Caco-2 (cell line): Measurements from ENCODE around the gene RAF1. TPM values are rescaled to one million over a fixed set of nuclear protein-coding genes. Genes with fewer than 3 reads are reported as not detected.
"Not testable (repeated sequence)": the region's sequence is repeated elsewhere in the genome, so short reads cannot be mapped to it uniquely, and the experiment has no call there.

Experiments
- BruUV-seq: library from RNA; stranded (reverse); fragments of 400-500 nt; replicated peaks from 2 replicates; lab custom pipeline; 2021; lab: Mats Ljungman, UMichigan
- CTCF ChIA-PET: fragments of 300-600 bp; sonication (Branson Sonifier 250); formaldehyde crosslinking; loops from one replicate; lab custom pipeline; 2022; ENCODE audit warnings: antibody characterized with exemption; lab: Charles Lee
- POLR2A ChIA-PET: fragments of 300-600 bp; sonication (Branson Sonifier 250); formaldehyde crosslinking; loops from one replicate; lab custom pipeline; 2022; ENCODE audit warnings: antibody characterized with exemption; lab: Charles Lee
- DNase-seq, 2 experiments: peaks; one replicate each; pipeline versions ENCODE4 v3.0.0 to v3.0.0-alpha.2; 2020 to 2022
- H3K27me3 ChIP-seq: replicated peaks from 2 replicates; pipeline ENCODE4 v1.6.0; 2011; ENCODE audit warnings: low read length; ENCODE audit not compliant: control insufficient read depth, insufficient read depth
- H3K36me3 ChIP-seq: 2 replicates; pipeline ENCODE4 v1.5.1; 2011; ENCODE audit warnings: low read length; ENCODE audit not compliant: control insufficient read depth, insufficient read depth
- H3K4me1 ChIP-seq: fragments of 250-450 bp; sonication (Bioruptor Pico); 2 replicates; pipeline ENCODE4 v1.5.1; 2020; ENCODE audit warnings: mild to moderate bottlenecking
- H3K4me3 ChIP-seq: 2 replicates; pipeline ENCODE4 v1.5.1; 2011; ENCODE audit warnings: low read depth, mild to moderate bottlenecking, control low read depth, low read length
- H3K9me3 ChIP-seq: fragments of 250-450 bp; sonication (Bioruptor Pico); 2 replicates; pipeline ENCODE4 v1.5.1; 2020; ENCODE audit warnings: mild to moderate bottlenecking, moderate library complexity
- H3K27ac Mint-ChIP-seq: one replicate; pipeline ENCODE4 v1.8.0; 2022; ENCODE audit warnings: mixed read lengths; ENCODE audit not compliant: unreplicated experiment
- H3K27me3 Mint-ChIP-seq: one replicate; pipeline ENCODE4 v1.8.0; 2022; ENCODE audit warnings: mixed read lengths; ENCODE audit not compliant: insufficient read depth, unreplicated experiment
- H3K36me3 Mint-ChIP-seq: one replicate; pipeline ENCODE4 v1.8.0; 2022; ENCODE audit warnings: mild to moderate bottlenecking, mixed read lengths; ENCODE audit not compliant: insufficient read depth, unreplicated experiment
- H3K4me1 Mint-ChIP-seq: one replicate; pipeline ENCODE4 v1.8.0; 2022; ENCODE audit warnings: low read depth, mixed read lengths; ENCODE audit not compliant: unreplicated experiment
- H3K4me3 Mint-ChIP-seq: one replicate; pipeline ENCODE4 v1.8.0; 2022; ENCODE audit warnings: mild to moderate bottlenecking, moderate library complexity, mixed read lengths; ENCODE audit not compliant: unreplicated experiment
- H3K9me3 Mint-ChIP-seq: one replicate; pipeline ENCODE4 v1.8.0; 2022; ENCODE audit warnings: mixed read lengths; ENCODE audit not compliant: unreplicated experiment
- CTCF ChIP-seq, 2 experiments: fragments of 200-600 bp in 1 of 2; IDR thresholded peaks; 1 replicate in 1 of 2; 2 replicates in 1 of 2; pipeline versions ENCODE4 v1.5.1 to v1.8.0; 2011 to 2022; ENCODE audit warnings: antibody characterized with exemption in 1 of 2, control low read depth in 1 of 2, inconsistent platforms in 1 of 2, low read depth in 1 of 2, low read length in 1 of 2, mild to moderate bottlenecking in 1 of 2, moderate library complexity in 1 of 2; ENCODE audit not compliant: insufficient read depth in 1 of 2, severe bottlenecking in 1 of 2, unreplicated experiment in 1 of 2
- intact Hi-C: fragments of 100-400 bp; cut with micrococcal nuclease; formaldehyde crosslinking; loops from one replicate; pipeline ENCODE4 v1.10.0; 2022; ENCODE audit not compliant: unreplicated experiment
- total RNA-seq: library from RNA; stranded (reverse); gene quantifications from 2 replicates; pipeline ENCODE4 v1.2.3, GENCODE V29; 2022

Gene RAF1
- total RNA-seq, 1 experiment from 2014 or later: 93.6 TPM

- Histone ChIP-seq H3K4me3 (peak overlapping the region; percentile 73), H3K36me3 (no peaks in the 10 kb centered on the region), H3K9me3 (no peaks in the 10 kb centered on the region), H3K27me3 (no peaks in the 10 kb centered on the region), H3K4me1 (peaks cover 23% of the 10 kb centered on the region)
- no TSS peak for BruUV-seq
- TF ChIP-seq CTCF (IDR thresholded peaks at IDR 0.05; ENCODE audit: insufficient read depth in 1 of 2, low read depth in 1 of 2, low read length in 1 of 2, severe bottlenecking in 1 of 2, unreplicated experiment in 1 of 2): no peak
- POLR2A ChIA-PET: interaction anchor here (0.5 to 1.5 kb wide), 3 partner anchors 21 to 304 kb away, joined by 3 read pairs; no protein-coding TSS in a partner anchor
- CTCF ChIA-PET: interaction anchor here (1.2 kb wide), 1 partner anchor 57 kb away, joined by 4 read pairs; no protein-coding TSS in a partner anchor
- peaks cover 26% of the 10 kb centered on the region for H3K4me1 Mint-ChIP-seq
- H3K9me3 Mint-ChIP-seq: no peaks in the 10 kb centered on the region
- H3K4me3 Mint-ChIP-seq: peak overlapping the region; percentile 81
- peak overlapping the region; percentile 100 for H3K27ac Mint-ChIP-seq
- no peaks in the 10 kb centered on the region for H3K27me3 Mint-ChIP-seq
- peak in 1 of 2 experiments; percentile 71 for DNase-seq
- peaks cover 16% of the 10 kb centered on the region for H3K36me3 Mint-ChIP-seq
- intact Hi-C loops: loop anchor here (5.0 kb wide), 1 partner anchor 44 kb away; no protein-coding TSS in a partner anchor
Measured at GRCh38 chr3:12663401-12663935, 449 bp downstream of the RAF1 start.

GRCh38 chr3:12662593-12663400 lies 1.1 kb downstream of the RAF1 start:
- Histone ChIP-seq H3K36me3 (no peaks in the 10 kb centered on the region), H3K9me3 (no peaks in the 10 kb centered on the region), H3K4me1 (peaks cover 24% of the 10 kb centered on the region), H3K27me3 (no peaks in the 10 kb centered on the region), H3K4me3 (peak overlapping the region; percentile 73)
- no peaks in the 10 kb centered on the region for H3K27me3 Mint-ChIP-seq
- peak overlapping the region; percentile 81 for H3K4me3 Mint-ChIP-seq
- DNase-seq: peak; percentile 31 to 44
- intact Hi-C loops: loop anchor here (5.0 kb wide), 1 partner anchor 45 kb away; no protein-coding TSS in a partner anchor
- no peak for TF ChIP-seq CTCF (IDR thresholded peaks at IDR 0.05; ENCODE audit: insufficient read depth in 1 of 2, low read depth in 1 of 2, low read length in 1 of 2, severe bottlenecking in 1 of 2, unreplicated experiment in 1 of 2)
- ChIA-PET POLR2A (interaction anchor here (0.5 to 1.5 kb wide), 2 partner anchors 27 to 305 kb away, joined by 3 to 6 read pairs; no protein-coding TSS in a partner anchor), CTCF (interaction anchor here (0.5 to 1.1 kb wide), 2 partner anchors 62 to 100 kb away, joined by 3 to 5 read pairs; no protein-coding TSS in a partner anchor)
- BruUV-seq: TSS peak; percentile 31
- no peaks in the 10 kb centered on the region for H3K9me3 Mint-ChIP-seq
- H3K4me1 Mint-ChIP-seq: peaks cover 26% of the 10 kb centered on the region
- peak overlapping the region; percentile 100 for H3K27ac Mint-ChIP-seq
- H3K36me3 Mint-ChIP-seq: peaks cover 16% of the 10 kb centered on the region

DNA sequence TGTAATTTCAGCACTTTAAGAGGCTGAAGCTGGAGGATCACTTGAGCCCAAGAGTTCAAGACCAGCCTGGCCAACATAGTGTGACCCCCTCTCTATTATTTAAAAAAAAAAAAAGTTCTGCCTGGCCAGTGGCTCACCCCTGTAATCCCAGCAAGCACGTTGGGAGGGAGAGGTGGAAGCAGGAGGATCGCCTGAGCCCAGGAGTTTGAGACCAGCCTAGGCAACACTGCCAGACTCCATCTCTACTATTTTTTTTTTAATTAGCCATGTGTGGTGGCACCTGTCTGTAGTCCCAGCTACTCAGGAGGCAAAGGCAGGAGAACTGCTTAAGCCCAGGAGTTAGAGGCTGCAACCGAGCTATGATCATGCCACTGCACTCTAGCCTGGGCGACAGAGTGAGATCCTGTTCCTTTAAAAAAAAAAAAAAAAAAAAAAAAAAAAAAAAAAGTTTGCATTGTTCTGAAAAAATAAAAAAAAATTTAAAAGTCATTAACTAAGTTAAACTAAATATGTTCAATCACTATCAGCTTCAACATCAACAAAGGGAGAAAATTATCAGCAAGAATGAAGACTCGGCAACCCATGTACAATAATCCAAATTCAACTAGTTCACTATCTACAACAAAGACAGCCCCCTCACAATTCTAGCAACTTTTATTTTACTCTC lies 1.9 kb downstream of the RAF1 start:
- H3K4me1 Mint-ChIP-seq: peaks cover 26% of the 10 kb centered on the region
- no peak for DNase-seq
- Histone ChIP-seq H3K27me3 (no peaks in the 10 kb centered on the region), H3K4me1 (peaks cover 24% of the 10 kb centered on the region), H3K4me3 (peak overlapping the region; percentile 73), H3K9me3 (no peaks in the 10 kb centered on the region), H3K36me3 (no peaks in the 10 kb centered on the region)
- H3K27me3 Mint-ChIP-seq: no peaks in the 10 kb centered on the region
- H3K36me3 Mint-ChIP-seq: peaks cover 16% of the 10 kb centered on the region
- H3K9me3 Mint-ChIP-seq: no peaks in the 10 kb centered on the region
- H3K27ac Mint-ChIP-seq: peak overlapping the region; percentile 100
- no TSS peak for BruUV-seq
- POLR2A ChIA-PET: interaction anchor here (0.5 kb wide), 1 partner anchor 26 kb away, joined by 6 read pairs; no protein-coding TSS in a partner anchor
- H3K4me3 Mint-ChIP-seq: peak overlapping the region; percentile 81
- no peak for TF ChIP-seq CTCF (IDR thresholded peaks at IDR 0.05; ENCODE audit: insufficient read depth in 1 of 2, low read depth in 1 of 2, low read length in 1 of 2, severe bottlenecking in 1 of 2, unreplicated experiment in 1 of 2)
- intact Hi-C loops: loop anchor here (5.0 kb wide), 1 partner anchor 45 kb away; no protein-coding TSS in a partner anchor
- CTCF ChIA-PET: interaction anchor here (0.5 to 1.1 kb wide), 2 partner anchors 61 to 101 kb away, joined by 3 to 5 read pairs; no protein-coding TSS in a partner anchor

GRCh38 chr3:12661375-12661774 lies 2.5 kb downstream of the RAF1 start:
- H3K9me3 ChIP-seq, H3K4me3 Mint-ChIP-seq, H3K27ac Mint-ChIP-seq, H3K4me3 ChIP-seq, H3K27me3 Mint-ChIP-seq, CTCF ChIA-PET, BruUV-seq, DNase-seq, H3K36me3 ChIP-seq, H3K9me3 Mint-ChIP-seq, H3K27me3 ChIP-seq: not testable (repeated sequence)
- H3K36me3 Mint-ChIP-seq: peaks cover 20% of the 10 kb centered on the region
- H3K4me1 ChIP-seq: peaks cover 24% of the 10 kb centered on the region
- peaks cover 28% of the 10 kb centered on the region for H3K4me1 Mint-ChIP-seq
- intact Hi-C loops: loop anchor here (5.0 kb wide), 1 partner anchor 46 kb away; no protein-coding TSS in a partner anchor
- POLR2A ChIA-PET: interaction anchor here (0.5 kb wide), 1 partner anchor 41 kb away, joined by 3 read pairs; no protein-coding TSS in a partner anchor
